Tibial artery (tissue), 4 donors: ENCODE data around the gene CAPZB.

Experiments
- DNase-seq, 2 donors: peaks; one replicate each; pipeline ENCODE4 v3.0.0-alpha.2; 2019
- H3K27ac ChIP-seq, 2 donors: fragments of 200-600 bp; sonication (generic) in 1 of 2; 1 replicate in 1 of 2; 2 replicates in 1 of 2; pipeline ENCODE4 v1.5.1; 2018 to 2019; ENCODE audit warnings: mild to moderate bottlenecking in 1 of 2
- H3K27me3 ChIP-seq, 2 donors: fragments of 200-600 bp; sonication (generic) in 1 of 2; one replicate each; pipeline versions ENCODE4 v1.5.1 to v1.6.0; 2016 to 2019
- H3K36me3 ChIP-seq, 3 donors: fragments of 200-600 bp; sonication (generic) in 2 of 3; one replicate each; pipeline ENCODE4 v1.5.1; 2016 to 2019; ENCODE audit warnings: mild to moderate bottlenecking in 2 of 3
- H3K4me1 ChIP-seq, 4 donors: fragments of 200-600 bp; sonication (generic) in 2 of 4; 1 replicate in 3 of 4; 2 replicates in 1 of 4; pipeline ENCODE4 v1.5.1; 2016 to 2019
- H3K4me3 ChIP-seq, 2 donors: fragments of 200-600 bp; sonication (generic) in 1 of 2; 1 replicate in 1 of 2; 2 replicates in 1 of 2; pipeline ENCODE4 v1.5.1; 2018 to 2019; ENCODE audit warnings: mild to moderate bottlenecking in 2 of 2
- H3K9me3 ChIP-seq, 3 donors: fragments of 200-600 bp; sonication (generic) in 1 of 3; one replicate each; pipeline ENCODE4 v1.5.1; 2016 to 2019
- CTCF ChIP-seq, 2 experiments: fragments of 200-600 bp in 1 of 2; fragments of 450-650 bp in 1 of 2; IDR thresholded peaks; one replicate each; pipeline ENCODE4 v1.5.1; 2017 to 2019; ENCODE audit warnings: antibody characterized with exemption in 2 of 2, mild to moderate bottlenecking in 1 of 2, moderate library complexity in 1 of 2
- intact Hi-C: fragments of 100-400 bp; cut with DNase I; formaldehyde crosslinking; loops from one replicate; pipeline ENCODE4 v1.15.0; 2023; ENCODE audit warnings: low total_unique reads

Gene CAPZB

GRCh38 chr1:19370453-19371170 lies 114.7 kb downstream of the CAPZB start:
- Histone ChIP-seq H3K9me3 (no peaks in the 10 kb centered on the region), H3K36me3 (peaks cover 0 to 37% (median 0%) of the 10 kb centered on the region in 3 donors), H3K27ac (no peak overlapping the region), H3K27me3 (no peaks in the 10 kb centered on the region), H3K4me1 (peaks cover 0 to 61% (median 30%) of the 10 kb centered on the region in 4 donors), H3K4me3 (no peak overlapping the region)
- no peak for DNase-seq
- TF ChIP-seq CTCF (IDR thresholded peaks at IDR 0.05) = no peak
- intact Hi-C loops = no loop called here

GRCh38 chr1:19369396-19370090 lies 115.8 kb downstream of the CAPZB start:
- no peak for TF ChIP-seq CTCF (IDR thresholded peaks at IDR 0.05)
- no peak overlapping the region for H3K4me3 ChIP-seq
- no peak overlapping the region for H3K27ac ChIP-seq
- H3K36me3 ChIP-seq = peaks cover 0 to 26% (median 8%) of the 10 kb centered on the region in 3 donors
- intact Hi-C loops = no loop called here
- no peaks in the 10 kb centered on the region for H3K27me3 ChIP-seq
- peaks cover 0 to 57% (median 28%) of the 10 kb centered on the region in 4 donors for H3K4me1 ChIP-seq
- no peaks in the 10 kb centered on the region for H3K9me3 ChIP-seq
- no peak for DNase-seq

- no peak overlapping the region for H3K4me3 ChIP-seq
- H3K9me3 ChIP-seq = no peaks in the 10 kb centered on the region
- intact Hi-C loops = no loop called here
- no peak for DNase-seq
- H3K36me3 ChIP-seq = peaks cover 0 to 21% (median 8%) of the 10 kb centered on the region in 3 donors
- no peaks in the 10 kb centered on the region for H3K27me3 ChIP-seq
- no peak for TF ChIP-seq CTCF (IDR thresholded peaks at IDR 0.05)
- peaks cover 0 to 51% (median 26%) of the 10 kb centered on the region in 4 donors for H3K4me1 ChIP-seq
- no peak overlapping the region for H3K27ac ChIP-seq
These were observed 116.4 kb downstream of the CAPZB start for GRCh38 chr1:19368964-19369363.

GRCh38 chr1:19368050-19368449 lies 117.3 kb downstream of the CAPZB start:
- Histone ChIP-seq H3K27ac (no peak overlapping the region), H3K4me3 (no peak overlapping the region), H3K36me3 (peaks cover 0 to 16% (median 8%) of the 10 kb centered on the region in 3 donors), H3K4me1 (peaks cover 0 to 47% (median 21%) of the 10 kb centered on the region in 4 donors), H3K9me3 (no peaks in the 10 kb centered on the region), H3K27me3 (no peaks in the 10 kb centered on the region)
- intact Hi-C loops = no loop called here
- TF ChIP-seq CTCF (IDR thresholded peaks at IDR 0.05) = no peak
- no peak for DNase-seq

GRCh38 chr1:19367584-19368041 lies 117.7 kb downstream of the CAPZB start:
- intact Hi-C loops = no loop called here
- Histone ChIP-seq H3K27ac (no peak overlapping the region), H3K36me3 (peaks cover 0 to 16% (median 8%) of the 10 kb centered on the region in 3 donors), H3K9me3 (no peaks in the 10 kb centered on the region), H3K4me3 (no peak overlapping the region), H3K4me1 (peaks cover 0 to 46% (median 21%) of the 10 kb centered on the region in 4 donors), H3K27me3 (no peaks in the 10 kb centered on the region)
- no peak for DNase-seq
- no peak for TF ChIP-seq CTCF (IDR thresholded peaks at IDR 0.05)
